Right atrium auricular region (tissue), 2 donors: ENCODE data around the gene PTPRN2. TPM values are rescaled to one million over a fixed set of nuclear protein-coding genes. Genes with fewer than 3 reads are reported as not detected.

ENCODE experiments used
- DNase-seq: peaks from one replicate; pipeline ENCODE4 v3.0.0-alpha.2; 2019; ENCODE audit warnings: low spot score
- H3K27ac ChIP-seq, 2 donors: fragments of 200-600 bp; sonication (generic); 1 replicate in 1 of 2; 2 replicates in 1 of 2; pipeline ENCODE4 v1.5.1; 2016 to 2019
- H3K27me3 ChIP-seq, 2 donors: fragments of 200-600 bp; sonication (generic); one replicate each; pipeline versions ENCODE4 v1.5.1 to v1.6.0; 2017 to 2019
- H3K36me3 ChIP-seq: fragments of 200-600 bp; sonication (generic); one replicate; pipeline ENCODE4 v1.5.1; 2016
- H3K4me1 ChIP-seq, 2 donors: fragments of 200-600 bp; sonication (generic); one replicate each; pipeline versions ENCODE4 v1.5.1 to v1.6.0; 2017 to 2019
- H3K4me3 ChIP-seq, 2 donors: fragments of 200-600 bp; sonication (generic); 1 replicate in 1 of 2; 2 replicates in 1 of 2; pipeline ENCODE4 v1.5.1; 2017 to 2019; ENCODE audit warnings: mild to moderate bottlenecking in 1 of 2, moderate library complexity in 1 of 2
- H3K9me3 ChIP-seq, 2 donors: fragments of 200-600 bp; sonication (generic); one replicate each; pipeline ENCODE4 v1.5.1; 2019
- total RNA-seq, 2 donors: library from RNA; depleted of rRNA; stranded (reverse); fragments of >200 nt; gene quantifications; one replicate each; pipeline ENCODE4 v1.1.0, GENCODE V29; 2016
- TF ChIP-seq, protein P1 (sequence below), 2 donors: fragments of 200-600 bp; sonication (generic); IDR thresholded peaks; one replicate each; pipeline ENCODE4 v1.5.1; 2019; ENCODE audit warnings: antibody characterized with exemption in 2 of 2

PTPRN2 gene
- total RNA-seq, 2 donors from 2014 or later: 2.6 to 2.7 TPM

DNA sequence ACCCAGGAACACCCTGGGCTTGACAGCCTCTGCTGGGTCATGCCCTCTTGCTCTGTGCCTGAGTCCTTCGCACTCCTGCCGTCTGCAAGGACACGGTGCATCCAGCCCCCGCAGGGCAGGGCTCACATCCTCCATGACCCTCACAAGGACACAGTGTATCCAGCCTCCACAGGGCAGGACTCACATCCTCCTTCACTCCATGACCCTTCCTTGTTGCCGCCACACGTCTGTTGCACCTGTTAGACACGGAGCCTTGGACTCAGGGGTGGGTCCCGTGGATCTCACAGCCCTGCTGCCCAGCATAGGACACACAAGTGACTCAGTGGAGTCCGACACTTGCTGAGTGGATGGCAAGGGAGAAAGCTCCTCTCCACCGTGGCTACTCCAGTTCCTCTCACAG, 750.1 kb downstream of the PTPRN2 start:
- Histone ChIP-seq H3K36me3 (no peaks in the 10 kb centered on the region), H3K4me1 (no peaks in the 10 kb centered on the region), H3K27ac (no peak overlapping the region), H3K27me3 (no peaks in the 10 kb centered on the region), H3K4me3 (no peak overlapping the region), H3K9me3 (no peaks in the 10 kb centered on the region)
- TF ChIP-seq, protein P1, sequence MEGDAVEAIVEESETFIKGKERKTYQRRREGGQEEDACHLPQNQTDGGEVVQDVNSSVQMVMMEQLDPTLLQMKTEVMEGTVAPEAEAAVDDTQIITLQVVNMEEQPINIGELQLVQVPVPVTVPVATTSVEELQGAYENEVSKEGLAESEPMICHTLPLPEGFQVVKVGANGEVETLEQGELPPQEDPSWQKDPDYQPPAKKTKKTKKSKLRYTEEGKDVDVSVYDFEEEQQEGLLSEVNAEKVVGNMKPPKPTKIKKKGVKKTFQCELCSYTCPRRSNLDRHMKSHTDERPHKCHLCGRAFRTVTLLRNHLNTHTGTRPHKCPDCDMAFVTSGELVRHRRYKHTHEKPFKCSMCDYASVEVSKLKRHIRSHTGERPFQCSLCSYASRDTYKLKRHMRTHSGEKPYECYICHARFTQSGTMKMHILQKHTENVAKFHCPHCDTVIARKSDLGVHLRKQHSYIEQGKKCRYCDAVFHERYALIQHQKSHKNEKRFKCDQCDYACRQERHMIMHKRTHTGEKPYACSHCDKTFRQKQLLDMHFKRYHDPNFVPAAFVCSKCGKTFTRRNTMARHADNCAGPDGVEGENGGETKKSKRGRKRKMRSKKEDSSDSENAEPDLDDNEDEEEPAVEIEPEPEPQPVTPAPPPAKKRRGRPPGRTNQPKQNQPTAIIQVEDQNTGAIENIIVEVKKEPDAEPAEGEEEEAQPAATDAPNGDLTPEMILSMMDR (IDR thresholded peaks at IDR 0.05): no peak
- DNase-seq: no peak

DNA sequence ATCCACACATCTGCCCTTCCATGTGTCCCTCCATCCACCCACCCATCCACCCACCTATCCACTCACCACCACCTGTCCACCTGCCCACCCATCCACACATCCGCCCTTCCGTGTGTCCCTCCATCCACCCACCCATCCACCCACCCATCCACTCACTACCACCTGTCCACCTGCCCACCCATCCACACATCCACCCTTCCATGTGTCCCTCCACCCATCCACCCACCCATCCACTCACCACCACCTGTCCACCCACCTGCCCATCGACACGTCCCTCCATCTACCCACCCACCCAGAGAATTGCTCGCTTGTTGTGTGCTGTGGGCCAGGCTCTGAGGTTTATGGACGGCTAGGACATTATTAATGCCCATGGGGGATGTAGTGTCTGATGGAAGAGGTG, 750.6 kb downstream of the PTPRN2 start:
- DNase-seq: no peak
- no peak overlapping the region for H3K27ac ChIP-seq
- TF ChIP-seq, protein P1 (IDR thresholded peaks at IDR 0.05): no peak
- H3K9me3 ChIP-seq: no peaks in the 10 kb centered on the region
- H3K27me3 ChIP-seq: no peaks in the 10 kb centered on the region
- H3K4me1 ChIP-seq: no peaks in the 10 kb centered on the region
- no peak overlapping the region for H3K4me3 ChIP-seq
- H3K36me3 ChIP-seq: no peaks in the 10 kb centered on the region

DNA sequence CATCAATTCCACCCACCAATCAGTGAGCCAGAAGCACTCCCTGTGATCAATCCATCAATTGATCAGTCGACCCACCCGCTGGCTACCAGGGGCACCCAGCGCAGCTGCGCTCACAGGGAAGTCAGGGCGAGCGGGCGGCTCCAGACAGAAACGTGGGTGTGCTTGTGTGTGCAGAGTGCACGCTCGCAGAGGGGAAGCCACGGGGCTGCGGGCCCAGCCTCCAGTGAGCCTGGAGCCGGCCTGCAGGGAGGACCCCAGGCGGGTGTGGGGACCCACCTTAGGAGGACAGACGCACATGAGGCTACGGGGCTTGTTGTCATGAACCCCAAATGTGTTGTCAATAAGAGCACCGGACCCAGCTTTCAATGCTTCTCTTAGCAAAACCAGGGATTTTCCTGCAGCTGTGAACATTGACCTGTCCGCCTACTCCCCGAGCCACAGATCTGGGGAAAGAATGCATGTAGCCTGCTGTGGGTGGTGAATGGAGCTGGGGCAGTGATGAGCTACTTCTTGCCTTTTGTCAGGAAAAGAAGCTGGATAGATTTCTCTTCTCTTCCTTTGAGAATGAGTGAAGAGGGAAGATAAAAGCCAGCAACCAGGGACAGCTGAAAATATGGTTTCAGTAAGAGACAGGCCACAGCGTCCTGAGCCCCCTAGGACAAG, 753.0 kb downstream of the PTPRN2 start:
- H3K27me3 ChIP-seq: no peaks in the 10 kb centered on the region
- no peak overlapping the region for H3K4me3 ChIP-seq
- H3K9me3 ChIP-seq: no peaks in the 10 kb centered on the region
- TF ChIP-seq, protein P1 (IDR thresholded peaks at IDR 0.05): no peak
- H3K27ac ChIP-seq: no peak overlapping the region
- H3K36me3 ChIP-seq: no peaks in the 10 kb centered on the region
- H3K4me1 ChIP-seq: no peaks in the 10 kb centered on the region
- no peak for DNase-seq

- Histone ChIP-seq H3K9me3 (no peaks in the 10 kb centered on the region), H3K36me3 (no peaks in the 10 kb centered on the region), H3K4me1 (no peaks in the 10 kb centered on the region), H3K27me3 (no peaks in the 10 kb centered on the region), H3K4me3 (no peak overlapping the region), H3K27ac (no peak overlapping the region)
- no peak for DNase-seq
- TF ChIP-seq, protein P1 (IDR thresholded peaks at IDR 0.05): no peak
Measured at GRCh38 chr7:157832866-157833607, 754.6 kb downstream of the PTPRN2 start.

DNA sequence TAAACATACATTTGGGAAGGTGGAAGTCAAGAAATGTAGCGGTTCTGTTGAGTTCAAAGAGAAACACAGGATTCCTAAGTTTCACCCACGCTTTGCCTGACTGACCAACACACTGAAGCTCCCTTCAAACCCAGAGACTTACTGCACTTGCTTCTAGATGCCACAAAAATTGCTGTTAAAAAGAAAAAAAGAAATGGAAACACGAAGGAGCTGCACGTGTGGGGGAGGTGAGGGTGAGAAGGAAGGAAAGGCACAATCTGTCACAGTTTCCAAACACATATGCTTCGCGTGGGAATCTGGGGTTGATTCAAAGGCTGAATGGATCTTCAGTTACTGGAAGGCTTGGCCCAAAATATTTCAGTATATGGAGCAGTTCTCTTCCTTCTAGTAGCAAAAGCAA, 755.2 kb downstream of the PTPRN2 start:
- Histone ChIP-seq H3K27me3 (no peaks in the 10 kb centered on the region), H3K4me1 (no peaks in the 10 kb centered on the region), H3K4me3 (no peak overlapping the region), H3K27ac (no peak overlapping the region), H3K9me3 (no peaks in the 10 kb centered on the region), H3K36me3 (no peaks in the 10 kb centered on the region)
- no peak for DNase-seq
- TF ChIP-seq, protein P1 (IDR thresholded peaks at IDR 0.05): no peak
